Mesothelial cell of epicardium (in vitro differentiated cells): Measurements from ENCODE around the gene KLK4. TPM values are rescaled to one million over a fixed set of nuclear protein-coding genes. Genes with fewer than 3 reads are reported as not detected.

Experiments
- DNase-seq, 2 experiments: peaks; one replicate each; pipeline ENCODE4 v3.0.0; 2021; ENCODE audit warnings: low spot score in 2 of 2; ENCODE audit not compliant: unreplicated experiment in 2 of 2
- H3K27ac Mint-ChIP-seq: 2 replicates; pipeline ENCODE4 v1.8.0; 2021; ENCODE audit warnings: mixed read lengths
- H3K27me3 Mint-ChIP-seq: 2 replicates; pipeline ENCODE4 v1.8.0; 2021; ENCODE audit warnings: low read depth, mixed read lengths
- H3K36me3 Mint-ChIP-seq: 2 replicates; pipeline ENCODE4 v1.8.0; 2021; ENCODE audit warnings: mixed read lengths
- H3K4me1 Mint-ChIP-seq: 2 replicates; pipeline ENCODE4 v1.8.0; 2021; ENCODE audit warnings: mixed read lengths
- H3K4me3 Mint-ChIP-seq: 2 replicates; pipeline ENCODE4 v1.8.0; 2021; ENCODE audit warnings: mild to moderate bottlenecking, moderate library complexity, mixed read lengths
- H3K9me3 Mint-ChIP-seq: 2 replicates; pipeline ENCODE4 v1.8.0; 2021; ENCODE audit warnings: mixed read lengths
- total RNA-seq: library from RNA; stranded (reverse); gene quantifications from 3 replicates; pipeline ENCODE4 v1.2.1, GENCODE V29; 2021
- TF ChIP-seq, protein P1 (sequence below): fragments of 200-600 bp; sonication (generic); IDR thresholded peaks from one replicate; pipeline ENCODE4 v1.5.0; 2021; ENCODE audit warnings: antibody characterized with exemption; ENCODE audit not compliant: unreplicated experiment

KLK4 gene, protein sequence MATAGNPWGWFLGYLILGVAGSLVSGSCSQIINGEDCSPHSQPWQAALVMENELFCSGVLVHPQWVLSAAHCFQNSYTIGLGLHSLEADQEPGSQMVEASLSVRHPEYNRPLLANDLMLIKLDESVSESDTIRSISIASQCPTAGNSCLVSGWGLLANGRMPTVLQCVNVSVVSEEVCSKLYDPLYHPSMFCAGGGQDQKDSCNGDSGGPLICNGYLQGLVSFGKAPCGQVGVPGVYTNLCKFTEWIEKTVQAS
- total RNA-seq, result not detected in 3 replicates

DNA sequence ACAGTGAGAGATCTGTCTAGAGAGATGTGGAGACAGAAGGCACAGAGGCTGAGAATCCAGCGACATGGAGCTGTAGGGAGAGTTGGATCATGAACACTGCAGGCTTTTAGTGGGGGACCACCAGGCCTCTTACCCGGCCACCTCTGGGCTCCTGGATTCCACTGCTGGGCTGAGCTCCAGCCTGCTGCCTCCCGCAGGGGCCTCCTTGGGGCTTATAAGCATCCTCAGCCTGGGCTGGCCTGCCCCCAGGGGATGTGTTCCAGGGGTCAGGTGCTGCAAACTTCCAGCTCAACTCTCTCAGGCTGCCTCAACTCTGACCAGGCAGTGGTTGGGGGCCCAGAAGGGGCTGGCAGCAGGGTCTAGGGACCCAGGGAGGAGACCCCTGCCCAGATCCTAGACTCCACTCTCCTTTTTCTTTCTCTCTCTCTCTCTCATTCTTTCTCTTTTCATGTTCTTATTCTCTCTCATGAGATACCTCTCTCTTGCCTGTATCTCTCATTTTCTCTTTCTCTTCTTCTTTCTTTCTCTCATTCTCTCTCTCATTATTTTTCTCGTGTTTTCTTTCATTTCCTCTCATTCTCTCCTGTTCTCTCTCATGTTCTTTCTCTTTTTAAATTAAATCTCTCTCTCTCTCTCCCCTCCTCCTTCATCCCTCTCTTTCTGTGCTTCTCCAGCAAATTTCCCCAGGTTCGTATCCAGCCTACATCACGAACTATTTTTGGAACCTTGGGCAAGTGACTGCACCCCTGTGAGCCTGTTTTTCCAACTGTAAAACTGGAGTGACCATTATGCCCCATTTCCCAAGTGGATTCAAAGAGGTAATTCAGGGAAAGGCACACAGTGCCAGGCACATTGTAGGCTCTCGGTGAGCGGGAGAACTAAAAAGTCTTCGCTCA, at the start of gene KLK4:
TSS of gene KLK4 (minus strand) at position 190 of the 896 bp plus-strand sequence. CDS start 657 bp downstream, outside the sequence.
- peaks cover 5% of the 10 kb centered on the region for H3K4me1 Mint-ChIP-seq
- TF ChIP-seq, protein P1, sequence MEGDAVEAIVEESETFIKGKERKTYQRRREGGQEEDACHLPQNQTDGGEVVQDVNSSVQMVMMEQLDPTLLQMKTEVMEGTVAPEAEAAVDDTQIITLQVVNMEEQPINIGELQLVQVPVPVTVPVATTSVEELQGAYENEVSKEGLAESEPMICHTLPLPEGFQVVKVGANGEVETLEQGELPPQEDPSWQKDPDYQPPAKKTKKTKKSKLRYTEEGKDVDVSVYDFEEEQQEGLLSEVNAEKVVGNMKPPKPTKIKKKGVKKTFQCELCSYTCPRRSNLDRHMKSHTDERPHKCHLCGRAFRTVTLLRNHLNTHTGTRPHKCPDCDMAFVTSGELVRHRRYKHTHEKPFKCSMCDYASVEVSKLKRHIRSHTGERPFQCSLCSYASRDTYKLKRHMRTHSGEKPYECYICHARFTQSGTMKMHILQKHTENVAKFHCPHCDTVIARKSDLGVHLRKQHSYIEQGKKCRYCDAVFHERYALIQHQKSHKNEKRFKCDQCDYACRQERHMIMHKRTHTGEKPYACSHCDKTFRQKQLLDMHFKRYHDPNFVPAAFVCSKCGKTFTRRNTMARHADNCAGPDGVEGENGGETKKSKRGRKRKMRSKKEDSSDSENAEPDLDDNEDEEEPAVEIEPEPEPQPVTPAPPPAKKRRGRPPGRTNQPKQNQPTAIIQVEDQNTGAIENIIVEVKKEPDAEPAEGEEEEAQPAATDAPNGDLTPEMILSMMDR, result no peak
- no peaks in the 10 kb centered on the region for H3K36me3 Mint-ChIP-seq
- H3K4me3 Mint-ChIP-seq, result no peak within 1 kb of the TSS
- peaks cover 4% of the 10 kb centered on the region for H3K27me3 Mint-ChIP-seq
- no peaks in the 10 kb centered on the region for H3K9me3 Mint-ChIP-seq
- no peak within 1 kb of the TSS for H3K27ac Mint-ChIP-seq
- no peak for DNase-seq

DNA sequence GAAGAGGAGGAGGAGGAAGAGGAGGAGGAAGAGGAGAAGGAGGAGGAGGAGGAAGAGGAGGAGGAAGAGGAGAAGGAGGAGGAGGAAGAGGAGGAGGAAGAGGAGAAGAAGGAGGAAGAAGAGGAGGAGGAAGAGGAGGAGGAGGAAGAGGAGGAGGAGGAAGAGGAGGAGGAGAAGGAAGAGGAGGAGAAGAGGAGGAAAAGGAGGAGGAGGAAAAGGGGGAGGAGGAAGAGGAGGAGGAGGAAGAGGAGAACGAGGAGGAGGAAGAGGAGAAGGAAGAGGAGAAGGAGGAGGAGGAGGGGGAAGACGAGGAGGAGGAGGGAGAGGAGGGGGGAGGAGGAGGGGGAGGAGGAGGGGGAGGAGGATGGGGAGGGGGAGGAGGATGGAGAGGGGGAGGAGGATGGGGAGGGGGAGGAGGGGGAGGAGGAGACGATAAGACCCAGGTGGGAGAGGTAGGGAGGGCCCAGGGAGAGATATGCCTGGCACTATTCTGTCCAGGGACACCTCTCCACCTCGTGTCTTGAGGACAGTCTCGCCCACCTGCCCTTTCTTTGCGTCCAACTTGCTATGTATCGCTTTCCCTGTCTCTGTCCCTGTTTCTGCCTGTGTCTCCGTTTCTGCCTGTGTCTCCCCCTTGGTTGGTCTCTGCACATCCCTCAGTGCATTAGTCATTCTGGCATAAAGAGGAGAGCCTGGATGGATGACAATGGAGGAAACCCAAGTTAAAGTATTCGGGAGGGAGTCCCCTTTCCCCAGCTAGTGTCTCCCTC, 48.7 kb upstream of the KLK4 start:
- TF ChIP-seq, protein P1, result no peak
- Mint-ChIP-seq H3K4me3 (no peak overlapping the region), H3K4me1 (no peaks in the 10 kb centered on the region), H3K27ac (no peak overlapping the region), H3K36me3 (peaks cover 10% of the 10 kb centered on the region), H3K9me3 (peaks cover 10% of the 10 kb centered on the region), H3K27me3 (peaks cover 35% of the 10 kb centered on the region)
- DNase-seq, result no peak

DNA sequence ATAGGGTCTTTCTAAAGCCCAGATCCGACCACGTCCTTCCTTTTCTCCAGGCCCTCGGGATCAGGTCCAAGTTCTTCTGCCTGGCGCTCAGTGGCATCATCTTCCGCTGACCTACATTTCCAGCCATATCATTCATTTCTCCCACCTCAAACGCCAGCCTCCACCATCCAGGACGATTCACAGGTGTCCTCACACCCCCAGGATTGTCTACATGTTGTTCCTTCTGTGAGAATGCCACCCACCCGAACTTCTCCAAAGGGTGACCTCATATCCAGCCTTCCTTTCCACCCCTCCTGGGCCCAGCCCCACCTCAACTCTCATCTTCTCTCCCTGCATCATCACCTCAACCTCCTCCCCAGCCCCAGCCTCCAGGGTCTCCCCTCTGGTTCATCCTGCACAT, 46.4 kb upstream of the KLK4 start:
- TF ChIP-seq, protein P1, result no peak
- DNase-seq, result no peak
- Mint-ChIP-seq H3K27ac (no peak overlapping the region), H3K9me3 (peaks cover 7% of the 10 kb centered on the region), H3K4me1 (peaks cover 9% of the 10 kb centered on the region), H3K36me3 (peaks cover 4% of the 10 kb centered on the region), H3K27me3 (peaks cover 34% of the 10 kb centered on the region), H3K4me3 (no peak overlapping the region)

DNA sequence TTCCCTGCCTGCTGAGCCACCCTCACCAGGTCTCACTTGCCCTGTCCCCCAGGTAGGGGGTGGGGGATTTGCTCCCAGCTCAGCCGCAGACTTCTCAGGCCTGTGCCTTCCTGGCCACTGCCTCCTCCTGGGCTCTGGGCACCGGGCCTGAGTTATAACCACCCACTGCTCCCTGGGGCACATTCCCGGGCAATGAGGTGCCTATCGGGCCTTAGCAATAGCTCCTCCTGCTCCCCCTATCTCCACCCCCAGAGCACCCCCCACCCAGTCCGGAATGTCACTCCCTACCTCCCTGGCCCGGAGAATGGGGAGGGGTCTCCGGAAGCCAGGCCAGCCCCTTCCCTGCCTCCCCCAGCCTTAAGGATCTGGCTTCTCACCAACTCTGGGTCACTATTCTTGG, 41.7 kb upstream of the KLK4 start, which contains the start of gene KLK5:
TSS of gene KLK5 (minus strand) at position 129 of the 400 bp plus-strand sequence. CDS start 381 bp downstream, outside the sequence.
- Mint-ChIP-seq H3K4me3 (peak within 1 kb of the TSS; percentile 11), H3K4me1 (peaks cover 11% of the 10 kb centered on the region), H3K27ac (peak within 1 kb of the TSS; percentile 75), H3K36me3 (no peaks in the 10 kb centered on the region), H3K9me3 (no peaks in the 10 kb centered on the region), H3K27me3 (peaks cover 25% of the 10 kb centered on the region)
- TF ChIP-seq, protein P1, result no peak
- DNase-seq, result peak in 1 of 2 experiments; percentile 45

DNA sequence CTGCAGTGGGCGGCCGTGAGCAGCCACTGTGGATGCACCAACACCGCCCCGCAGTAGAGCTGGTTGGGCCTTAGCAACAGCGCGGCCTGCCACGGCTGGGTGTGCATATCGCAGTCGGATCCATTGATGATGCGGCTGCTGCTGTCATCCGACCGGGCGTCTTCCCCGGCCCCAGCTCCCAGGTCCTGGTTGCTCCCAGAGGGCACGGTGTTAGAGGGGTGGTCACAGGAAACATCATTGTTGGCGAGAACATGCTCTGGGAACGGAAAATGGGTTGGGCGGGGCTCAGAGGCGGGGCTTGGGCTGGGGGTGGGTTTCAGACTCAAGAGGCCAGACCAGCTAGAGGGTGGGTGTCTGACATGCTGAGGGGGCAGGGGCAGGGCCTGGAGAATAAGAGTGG, 38.7 kb upstream of the KLK4 start:
- peaks cover 28% of the 10 kb centered on the region for H3K27me3 Mint-ChIP-seq
- TF ChIP-seq, protein P1, result no peak
- no peak overlapping the region for H3K27ac Mint-ChIP-seq
- no peaks in the 10 kb centered on the region for H3K36me3 Mint-ChIP-seq
- no peak for DNase-seq
- H3K4me1 Mint-ChIP-seq, result peaks cover 11% of the 10 kb centered on the region
- no peaks in the 10 kb centered on the region for H3K9me3 Mint-ChIP-seq
- H3K4me3 Mint-ChIP-seq, result no peak overlapping the region
